OCI-LY7 (cell line): ENCODE measurements around the gene TM4SF1. TPM values are rescaled to one million over a fixed set of nuclear protein-coding genes. Genes with fewer than 3 reads are reported as not detected.

ENCODE experiments used
- BruUV-seq: library from RNA; stranded (reverse); fragments of 400-500 nt; replicated peaks from 2 replicates; lab custom pipeline; 2021; lab: Mats Ljungman, UMichigan
- CTCF ChIA-PET: fragments of 300-600 bp; sonication (Branson Sonifier 250); formaldehyde crosslinking; loops from one replicate; lab custom pipeline; 2022; ENCODE audit warnings: antibody characterized with exemption; ENCODE audit not compliant: unreplicated experiment; lab: Charles Lee
- POLR2A ChIA-PET: fragments of 300-600 bp; sonication (Branson Sonifier 250); formaldehyde crosslinking; loops from one replicate; lab custom pipeline; 2022; ENCODE audit warnings: antibody characterized with exemption; lab: Charles Lee
- DNase-seq: peaks from one replicate; pipeline ENCODE4 v3.0.0-alpha.2; 2015; ENCODE audit warnings: low spot score
- H2AFZ ChIP-seq: fragments of 200-600 bp; sonication (generic), shearing (Covaris generic); 2 replicates; pipeline ENCODE4 v1.6.1; 2014; ENCODE audit warnings: mild to moderate bottlenecking, antibody characterized with exemption, low read length, moderate library complexity
- H3K27ac ChIP-seq: fragments of 200-600 bp; sonication (generic); 2 replicates; pipeline ENCODE4 v1.5.1; 2014; ENCODE audit warnings: mixed run types, low read depth, mild to moderate bottlenecking, moderate library complexity, low read length, inconsistent platforms; ENCODE audit not compliant: poor library complexity, severe bottlenecking
- H3K36me3 ChIP-seq: fragments of 200-600 bp; sonication (generic); 2 replicates; pipeline ENCODE4 v1.6.1; 2014; ENCODE audit warnings: mild to moderate bottlenecking, antibody characterized with exemption, low read length, moderate library complexity, mixed read lengths; ENCODE audit not compliant: insufficient read depth
- H3K4me1 ChIP-seq: fragments of 200-600 bp; sonication (generic); 2 replicates; pipeline ENCODE4 v1.5.1; 2014; ENCODE audit warnings: mild to moderate bottlenecking, low read length; ENCODE audit not compliant: insufficient read depth, poor library complexity, severe bottlenecking
- H3K4me2 ChIP-seq: fragments of 200-600 bp; sonication (generic); 2 replicates; pipeline ENCODE4 v1.6.1; 2014; ENCODE audit warnings: mild to moderate bottlenecking, low read length
- H3K4me3 ChIP-seq: fragments of 200-600 bp; sonication (generic); 2 replicates; pipeline ENCODE4 v1.5.1; 2014; ENCODE audit warnings: mild to moderate bottlenecking, low read depth, low read length; ENCODE audit not compliant: poor library complexity, severe bottlenecking
- H3K79me2 ChIP-seq: fragments of 200-600 bp; sonication (generic); 2 replicates; pipeline ENCODE4 v1.6.1; 2016; ENCODE audit warnings: low read depth, mild to moderate bottlenecking, low read length, moderate library complexity, mixed read lengths; ENCODE audit not compliant: insufficient read depth
- H3K9me2 ChIP-seq: fragments of 200-600 bp; sonication (generic); 2 replicates; pipeline ENCODE4 v1.6.1; 2016; ENCODE audit warnings: mild to moderate bottlenecking, low read length, mixed read lengths; ENCODE audit not compliant: insufficient read depth
- H3K9me3 ChIP-seq: fragments of 200-600 bp; sonication (generic); 2 replicates; pipeline ENCODE4 v1.6.1; 2014; ENCODE audit warnings: mild to moderate bottlenecking, mixed run types, low read length, mixed read lengths
- H4K20me1 ChIP-seq: fragments of 200-600 bp; sonication (generic); 2 replicates; pipeline ENCODE4 v1.6.1; 2014; ENCODE audit warnings: mild to moderate bottlenecking, antibody characterized with exemption, low read length, moderate library complexity, mixed read lengths; ENCODE audit not compliant: insufficient read depth
- EZH2phosphoT487 ChIP-seq: fragments of 200-600 bp; sonication (generic); IDR thresholded peaks from 2 replicates; pipeline ENCODE4 v1.6.1; 2018; ENCODE audit warnings: low read depth, borderline replicate concordance, mild to moderate bottlenecking, mixed run types, antibody characterized with exemption, low read length, moderate library complexity, mixed read lengths
- intact Hi-C: fragments of 100-400 bp; cut with micrococcal nuclease; formaldehyde crosslinking; loops from one replicate; pipeline ENCODE4 v1.10.0; 2022; ENCODE audit not compliant: unreplicated experiment
- total RNA-seq, 2 experiments: library from RNA; depleted of rRNA in 1 of 2; stranded (reverse); fragments of >200 nt in 1 of 2; shearing (Covaris generic) in 1 of 2; gene quantifications; 2 replicates each; pipeline ENCODE4 v1.2.3, GENCODE V29; 2014 to 2022
- TF ChIP-seq, protein P1 (sequence below): fragments of 200-600 bp; sonication (generic); conservative IDR thresholded peaks from 2 replicates; pipeline ENCODE4 v1.5.1; 2014; ENCODE audit warnings: mild to moderate bottlenecking, antibody characterized with exemption, low read length, moderate library complexity, mixed read lengths

Gene TM4SF1
- total RNA-seq, 2 experiments from 2014 or later, result not detected

DNA sequence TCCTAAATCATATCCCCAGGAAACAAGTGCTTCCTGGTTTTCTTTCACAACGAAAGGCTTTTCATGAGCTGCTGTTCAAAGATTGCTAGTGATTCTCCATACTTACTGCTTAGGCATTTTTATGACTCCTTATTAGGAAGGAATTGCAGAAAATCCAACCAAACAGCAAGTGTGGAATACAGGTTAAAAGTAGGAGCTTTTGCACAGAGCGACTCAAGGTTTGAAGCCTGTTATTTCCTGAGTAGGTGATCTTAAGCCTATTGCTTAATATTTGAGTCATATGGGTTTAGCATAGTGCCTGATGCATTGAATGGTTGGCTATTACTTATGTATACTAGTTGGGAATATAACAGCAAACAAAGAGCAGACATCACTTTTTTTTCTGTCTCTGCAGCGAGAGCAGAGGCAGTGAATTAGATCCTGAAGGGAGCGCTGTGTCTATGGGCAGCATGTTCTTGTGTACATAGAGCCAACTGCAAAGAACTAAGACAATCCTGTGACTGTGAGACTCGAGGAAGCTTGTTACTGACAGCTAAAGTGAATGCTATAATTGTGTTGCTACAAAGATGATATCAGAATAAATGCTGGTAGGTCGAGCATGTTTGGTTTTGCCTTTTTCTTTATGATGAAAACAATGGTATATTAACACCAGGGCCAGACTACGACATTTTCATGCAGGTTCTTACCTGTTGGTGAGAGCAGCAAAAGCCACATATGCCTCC lies 6.3 kb downstream of the TM4SF1 start:
- BruUV-seq, result no TSS peak
- Histone ChIP-seq H4K20me1 (no peaks in the 10 kb centered on the region), H3K36me3 (no peaks in the 10 kb centered on the region), H3K4me2 (no peak overlapping the region), H3K27ac (no peak overlapping the region), H3K4me3 (no peak overlapping the region), H3K9me2 (no peaks in the 10 kb centered on the region), H3K9me3 (no peaks in the 10 kb centered on the region), H3K4me1 (no peaks in the 10 kb centered on the region), H2AFZ (no peak overlapping the region), H3K79me2 (no peaks in the 10 kb centered on the region)
- POLR2A ChIA-PET, result interaction anchor here (0.6 to 0.9 kb wide), 2 partner anchors 39 to 290 kb away, joined by 3 read pairs; no protein-coding TSS in a partner anchor
- DNase-seq, result no peak
- TF ChIP-seq, protein P1, sequence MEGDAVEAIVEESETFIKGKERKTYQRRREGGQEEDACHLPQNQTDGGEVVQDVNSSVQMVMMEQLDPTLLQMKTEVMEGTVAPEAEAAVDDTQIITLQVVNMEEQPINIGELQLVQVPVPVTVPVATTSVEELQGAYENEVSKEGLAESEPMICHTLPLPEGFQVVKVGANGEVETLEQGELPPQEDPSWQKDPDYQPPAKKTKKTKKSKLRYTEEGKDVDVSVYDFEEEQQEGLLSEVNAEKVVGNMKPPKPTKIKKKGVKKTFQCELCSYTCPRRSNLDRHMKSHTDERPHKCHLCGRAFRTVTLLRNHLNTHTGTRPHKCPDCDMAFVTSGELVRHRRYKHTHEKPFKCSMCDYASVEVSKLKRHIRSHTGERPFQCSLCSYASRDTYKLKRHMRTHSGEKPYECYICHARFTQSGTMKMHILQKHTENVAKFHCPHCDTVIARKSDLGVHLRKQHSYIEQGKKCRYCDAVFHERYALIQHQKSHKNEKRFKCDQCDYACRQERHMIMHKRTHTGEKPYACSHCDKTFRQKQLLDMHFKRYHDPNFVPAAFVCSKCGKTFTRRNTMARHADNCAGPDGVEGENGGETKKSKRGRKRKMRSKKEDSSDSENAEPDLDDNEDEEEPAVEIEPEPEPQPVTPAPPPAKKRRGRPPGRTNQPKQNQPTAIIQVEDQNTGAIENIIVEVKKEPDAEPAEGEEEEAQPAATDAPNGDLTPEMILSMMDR, result no peak
- no peak for TF ChIP-seq EZH2phosphoT487
- intact Hi-C loops, result no loop called here
- CTCF ChIA-PET, result no interaction called here

DNA sequence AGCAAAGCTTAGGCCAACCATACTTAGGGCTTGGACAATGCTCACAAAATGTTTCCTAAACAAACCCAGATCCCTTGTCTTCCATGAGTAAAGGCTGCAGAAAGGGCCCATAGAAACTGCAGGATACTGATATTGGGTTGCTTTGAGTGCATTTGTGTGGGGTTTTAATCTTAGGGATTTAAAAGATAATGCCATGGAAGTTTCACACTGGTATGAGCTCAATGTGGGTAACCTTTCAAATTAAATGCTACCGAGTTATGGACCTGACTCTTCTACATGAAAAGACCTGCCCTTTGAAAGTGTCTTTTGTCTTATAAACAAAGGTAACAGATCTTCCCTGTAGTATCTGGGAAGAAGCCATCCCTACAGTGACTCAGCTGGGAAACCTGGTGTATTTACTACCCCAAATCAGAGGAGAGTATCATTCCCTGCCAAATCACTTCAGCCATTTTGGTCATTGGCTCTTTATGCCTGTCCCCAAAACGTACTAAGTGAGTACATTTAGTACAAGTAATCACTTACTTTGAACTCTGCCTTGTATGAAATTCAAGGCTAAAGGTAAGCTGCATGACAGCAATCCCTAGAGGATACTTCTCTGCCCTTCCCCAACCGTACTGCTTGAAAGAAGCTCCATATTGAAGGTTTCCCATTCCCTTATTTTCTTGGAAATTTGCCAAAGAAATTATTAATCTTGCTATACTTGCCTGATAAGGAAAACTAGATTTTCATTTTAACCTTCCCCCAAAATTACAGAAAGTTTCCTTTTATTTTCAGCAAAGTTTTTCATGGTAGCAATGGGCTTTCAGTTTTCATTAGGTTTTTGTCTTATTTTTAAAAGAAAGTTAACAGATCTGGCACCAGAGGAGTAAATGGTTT lies 7.2 kb downstream of the TM4SF1 start:
- no peak for TF ChIP-seq EZH2phosphoT487
- TF ChIP-seq, protein P1, result no peak
- Histone ChIP-seq H3K4me1 (no peaks in the 10 kb centered on the region), H3K79me2 (no peaks in the 10 kb centered on the region), H4K20me1 (no peaks in the 10 kb centered on the region), H3K27ac (no peak overlapping the region), H3K4me2 (no peak overlapping the region), H3K9me3 (no peaks in the 10 kb centered on the region), H2AFZ (no peak overlapping the region), H3K4me3 (no peak overlapping the region), H3K9me2 (no peaks in the 10 kb centered on the region), H3K36me3 (no peaks in the 10 kb centered on the region)
- ChIA-PET CTCF (no interaction called here), POLR2A (interaction anchor here (0.6 to 0.9 kb wide), 2 partner anchors 38 to 291 kb away, joined by 3 read pairs; no protein-coding TSS in a partner anchor)
- intact Hi-C loops, result no loop called here
- no peak for DNase-seq
- no TSS peak for BruUV-seq
